H1 (cell line): ENCODE measurements around the gene DCLK1.

Experiments
- CHD2 ChIP-seq: IDR thresholded peaks from 2 replicates; pipeline ENCODE4 v1.6.1; 2012; ENCODE audit warnings: low read length, improper control_type of control experiment
- CREB1 ChIP-seq: IDR thresholded peaks from 2 replicates; pipeline ENCODE4 v1.6.1; 2012; ENCODE audit warnings: inconsistent platforms
- CTCF ChIP-seq, 3 experiments: IDR thresholded peaks; 1 replicate in 2 of 3; 2 replicates in 1 of 3; pipeline versions ENCODE4 v1.5.1 to v1.6.1; 2011; ENCODE audit warnings: low read length in 3 of 3, mild to moderate bottlenecking in 3 of 3, inconsistent platforms in 2 of 3, low read depth in 1 of 3, moderate library complexity in 1 of 3; ENCODE audit not compliant: insufficient read depth in 1 of 3; ENCODE audit errors: control extremely low read depth in 1 of 3
- EZH2 ChIP-seq: fragments of 200-600 bp; sonication (generic); IDR thresholded peaks from 2 replicates; pipeline ENCODE4 v1.7.1; 2012; ENCODE audit warnings: low read depth, mild to moderate bottlenecking, moderate library complexity, low read length, inconsistent platforms; ENCODE audit not compliant: severe bottlenecking
- JUN ChIP-seq: IDR thresholded peaks from 2 replicates; pipeline ENCODE4 v1.6.1; 2011; ENCODE audit warnings: low read depth, mild to moderate bottlenecking, improper control_type of control experiment, low read length
- KDM5A ChIP-seq: fragments of 200-600 bp; IDR thresholded peaks from 2 replicates; pipeline ENCODE4 v1.7.1; 2012; ENCODE audit warnings: mild to moderate bottlenecking, low read length, inconsistent platforms, mixed read lengths
- POLR2A ChIP-seq, 2 experiments: IDR thresholded peaks; 1 replicate in 1 of 2; 2 replicates in 1 of 2; pipeline ENCODE4 v1.6.1; 2011; ENCODE audit warnings: low read depth in 2 of 2, low read length in 2 of 2, mild to moderate bottlenecking in 2 of 2; ENCODE audit errors: control extremely low read depth in 1 of 2
- POLR2AphosphoS5 ChIP-seq: IDR thresholded peaks from 2 replicates; pipeline ENCODE4 v1.6.1; 2011; ENCODE audit warnings: low read depth, low read length
- RAD21 ChIP-seq, 2 experiments: IDR thresholded peaks in 1 of 2; conservative IDR thresholded peaks in 1 of 2; 2 replicates each; pipeline ENCODE4 v1.6.1; 2011; ENCODE audit warnings: low read depth in 2 of 2, low read length in 2 of 2, improper control_type of control experiment in 1 of 2, inconsistent platforms in 1 of 2, mild to moderate bottlenecking in 1 of 2, moderate library complexity in 1 of 2
- RFX5 ChIP-seq: IDR thresholded peaks from 2 replicates; pipeline ENCODE4 v1.6.1; 2011; ENCODE audit warnings: low read depth, low read length, improper control_type of control experiment, borderline replicate concordance
- SP1 ChIP-seq: IDR thresholded peaks from 2 replicates; pipeline ENCODE4 v1.6.1; 2011; ENCODE audit warnings: low read depth, low read length
- TAF7 ChIP-seq: optimal IDR thresholded peaks from 2 replicates; pipeline ENCODE3; 2011; ENCODE audit warnings: low read depth, mild to moderate bottlenecking, inconsistent platforms, low read length, moderate library complexity, borderline replicate concordance
- TBP ChIP-seq: IDR thresholded peaks from 2 replicates; pipeline ENCODE4 v1.6.1; 2011; ENCODE audit warnings: low read depth, low read length, improper control_type of control experiment
- TEAD4 ChIP-seq: IDR thresholded peaks from 2 replicates; pipeline ENCODE4 v1.6.1; 2012; ENCODE audit warnings: low read depth, low read length, inconsistent platforms, mixed read lengths

GRCh38 chr13:36068566-36068965, 62.6 kb downstream of the DCLK1 start:
- TF ChIP-seq CHD2, result no peak
- no peak for TF ChIP-seq CTCF (IDR thresholded peaks at IDR 0.05; ENCODE audit: control extremely low read depth in 1 of 3, insufficient read depth in 1 of 3, low read depth in 1 of 3, low read length in 3 of 3)
- no peak for TF ChIP-seq TEAD4
- TF ChIP-seq CREB1, result no peak
- TF ChIP-seq SP1, result no peak
- TF ChIP-seq POLR2A (IDR thresholded peaks at IDR 0.05; ENCODE audit: control extremely low read depth in 1 of 2, low read depth in 2 of 2, low read length in 2 of 2), result no peak
- TF ChIP-seq RAD21 (IDR thresholded peaks at IDR 0.05 in 1 of 2, conservative IDR thresholded peaks at IDR 0.05 in 1 of 2; ENCODE audit: low read depth in 2 of 2, low read length in 2 of 2), result no peak
- TF ChIP-seq EZH2, result no peak
- TF ChIP-seq JUN, result no peak
- no peak for TF ChIP-seq RFX5
- no peak for TF ChIP-seq KDM5A
- no peak for TF ChIP-seq POLR2AphosphoS5
- no peak for TF ChIP-seq TBP
- no peak for TF ChIP-seq TAF7
